ENCODE data around the gene GCA.
A peak's percentile ranks its signal among the peaks of the same experiment; 100 is the strongest.

The GCA gene

DNA sequence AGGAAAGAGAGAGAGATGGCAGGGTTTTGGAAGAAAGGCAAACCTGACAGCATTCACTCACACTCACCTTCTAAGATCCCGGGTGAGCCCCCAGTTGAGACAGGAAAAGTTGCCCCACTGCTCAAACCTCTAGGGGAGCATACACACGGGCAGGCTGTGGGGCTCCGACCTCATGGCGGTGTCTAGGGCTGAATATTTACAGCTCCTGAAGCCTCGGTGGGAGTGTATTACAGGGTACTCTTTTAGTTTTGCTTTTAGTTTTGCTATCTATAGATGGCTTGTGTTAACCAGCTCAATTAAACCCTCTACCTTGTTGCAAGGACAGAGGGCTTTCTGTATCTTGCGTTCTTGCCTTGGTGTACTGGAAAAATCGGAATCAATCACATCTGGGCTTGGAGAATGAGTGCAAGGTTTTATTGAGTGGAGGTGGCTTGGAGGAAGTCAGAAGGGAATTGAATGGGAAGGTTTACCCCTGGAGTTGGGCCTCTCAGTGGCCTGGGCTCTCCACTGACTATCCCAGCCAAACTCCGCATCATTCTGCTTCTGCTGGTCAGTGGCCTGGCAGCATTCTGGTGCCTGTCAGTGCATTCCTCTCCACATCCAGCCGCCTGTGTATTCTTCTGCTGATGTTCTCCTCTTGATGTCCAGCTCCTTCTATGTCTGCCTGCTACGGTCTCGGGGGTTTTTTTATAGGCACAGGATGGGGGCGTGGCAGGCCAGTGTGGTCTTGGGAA is 15.3 kb upstream of the GCA start:
- Histone ChIP-seq H2AFZ (ENCODE audit: low read depth, low read length) (no peak overlapping the region), H2BK15ac (ENCODE audit: low read depth, poor library complexity, severe bottlenecking) (no peak overlapping the region), H2BK5ac (ENCODE audit: low read depth, low read length, poor library complexity, severe bottlenecking) (no peak overlapping the region), H3K9me3 (ENCODE audit: control insufficient read depth, low read length) (no peaks in the 10 kb centered on the region), H3K18ac (ENCODE audit: low read depth in 1 of 2, low read length in 2 of 2) (no peak overlapping the region), H3K14ac (ENCODE audit: low read length in 2 of 2) (no peak overlapping the region), H3K27me3 (ENCODE audit: control insufficient read depth in 1 of 2, insufficient read depth in 1 of 2, low read length in 2 of 2) (no peaks in the 10 kb centered on the region), H4K8ac (ENCODE audit: low read length) (no peak overlapping the region), H2BK12ac (ENCODE audit: low read length in 2 of 2) (no peak overlapping the region), H3K4me1 (ENCODE audit: control insufficient read depth, insufficient read depth, low read depth, low read length) (no peaks in the 10 kb centered on the region), H3K23ac (ENCODE audit: low read length in 2 of 2) (no peak overlapping the region), H2AK5ac (ENCODE audit: low read length, severe bottlenecking) (no peak overlapping the region), H3K79me1 (replicated peaks; ENCODE audit: low read length, poor library complexity, severe bottlenecking) (no peaks in the 10 kb centered on the region), H3K4me3 (ENCODE audit: insufficient read depth in 1 of 2, low read depth in 1 of 2, low read length in 2 of 2) (no peak overlapping the region), H3K4ac (ENCODE audit: low read depth in 1 of 2, low read length in 2 of 2) (no peak overlapping the region), H2BK120ac (ENCODE audit: low read depth, low read length) (no peak overlapping the region), H3K36me3 (ENCODE audit: control insufficient read depth in 1 of 2, insufficient read depth in 2 of 2, low read depth in 1 of 2, low read length in 2 of 2) (no peaks in the 10 kb centered on the region), H3K4me2 (ENCODE audit: low read length, poor library complexity, severe bottlenecking) (no peak overlapping the region), H3K9ac (ENCODE audit: low read length) (no peak overlapping the region), H4K91ac (ENCODE audit: low read length) (no peak overlapping the region), H3K27ac (ENCODE audit: low read length, poor library complexity, severe bottlenecking) (no peak overlapping the region)
- DNase-seq = no peak
- 95% methylated on average over 9 of the region's 12 CpGs for WGBS

DNA sequence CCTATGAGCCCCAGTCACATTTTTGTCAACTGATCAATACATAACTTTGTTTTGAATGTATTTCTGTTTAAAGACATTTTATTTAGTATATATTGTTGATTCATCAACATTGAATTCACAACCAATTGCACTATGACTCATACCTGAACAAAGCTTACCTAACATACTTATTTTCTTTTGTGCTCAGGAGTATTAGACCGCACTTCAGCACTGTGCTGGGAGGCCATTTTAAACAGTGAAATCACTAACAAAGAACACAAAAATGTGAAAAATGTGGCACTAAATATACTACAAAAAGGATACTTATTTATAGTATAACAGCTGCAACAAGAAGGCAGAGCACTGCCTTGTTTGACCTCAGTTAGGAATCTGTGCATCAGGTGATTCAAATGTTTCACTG is 13.1 kb upstream of the GCA start:
- Histone ChIP-seq H2BK5ac (ENCODE audit: low read depth, low read length, poor library complexity, severe bottlenecking) (no peak overlapping the region), H3K23ac (ENCODE audit: low read length in 2 of 2) (no peak overlapping the region), H2BK120ac (ENCODE audit: low read depth, low read length) (no peak overlapping the region), H3K27me3 (ENCODE audit: control insufficient read depth in 1 of 2, insufficient read depth in 1 of 2, low read length in 2 of 2) (no peaks in the 10 kb centered on the region), H3K14ac (ENCODE audit: low read length in 2 of 2) (no peak overlapping the region), H2AK5ac (ENCODE audit: low read length, severe bottlenecking) (no peak overlapping the region), H4K8ac (ENCODE audit: low read length) (no peak overlapping the region), H4K91ac (ENCODE audit: low read length) (no peak overlapping the region), H3K4me1 (ENCODE audit: control insufficient read depth, insufficient read depth, low read depth, low read length) (no peaks in the 10 kb centered on the region), H3K27ac (ENCODE audit: low read length, poor library complexity, severe bottlenecking) (no peak overlapping the region), H3K4me3 (ENCODE audit: insufficient read depth in 1 of 2, low read depth in 1 of 2, low read length in 2 of 2) (no peak overlapping the region), H2BK15ac (ENCODE audit: low read depth, poor library complexity, severe bottlenecking) (no peak overlapping the region), H2BK12ac (ENCODE audit: low read length in 2 of 2) (no peak overlapping the region), H3K18ac (ENCODE audit: low read depth in 1 of 2, low read length in 2 of 2) (no peak overlapping the region), H2AFZ (ENCODE audit: low read depth, low read length) (no peak overlapping the region), H3K4ac (ENCODE audit: low read depth in 1 of 2, low read length in 2 of 2) (no peak overlapping the region), H3K4me2 (ENCODE audit: low read length, poor library complexity, severe bottlenecking) (no peak overlapping the region), H3K79me1 (replicated peaks; ENCODE audit: low read length, poor library complexity, severe bottlenecking) (no peaks in the 10 kb centered on the region), H3K9me3 (ENCODE audit: control insufficient read depth, low read length) (no peaks in the 10 kb centered on the region), H3K9ac (ENCODE audit: low read length) (no peak overlapping the region), H3K36me3 (ENCODE audit: control insufficient read depth in 1 of 2, insufficient read depth in 2 of 2, low read depth in 1 of 2, low read length in 2 of 2) (no peaks in the 10 kb centered on the region)
- no peak for DNase-seq
- WGBS = 89% methylated on average over 1 of the region's 1 CpG

DNA sequence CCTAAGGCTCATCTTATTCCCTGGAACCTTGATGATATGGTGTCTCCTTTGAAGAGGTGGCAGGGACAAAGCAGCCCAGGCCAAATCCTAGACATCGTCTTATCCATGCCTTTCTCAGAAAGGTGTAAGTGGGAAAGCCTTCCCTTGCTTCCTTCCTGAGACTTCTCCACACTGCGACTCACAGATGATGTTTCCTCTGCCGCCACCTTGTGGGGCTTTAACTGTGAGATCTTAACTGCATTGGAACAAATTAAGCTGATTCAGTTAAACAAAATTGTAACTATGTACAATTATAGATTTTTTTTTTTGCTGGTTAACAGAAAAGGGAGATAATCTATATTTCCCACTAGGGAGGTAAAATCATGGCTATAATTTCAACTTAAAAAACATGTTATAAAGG is 10.0 kb upstream of the GCA start:
- H3K23ac ChIP-seq (ENCODE audit: low read length in 2 of 2) = no peak overlapping the region
- 44% methylated on average over 1 of the region's 3 CpGs for WGBS
- H3K79me1 ChIP-seq (replicated peaks; ENCODE audit: low read length, poor library complexity, severe bottlenecking) = no peaks in the 10 kb centered on the region
- H4K8ac ChIP-seq (ENCODE audit: low read length) = no peak overlapping the region
- H2BK5ac ChIP-seq (ENCODE audit: low read depth, low read length, poor library complexity, severe bottlenecking) = no peak overlapping the region
- H2BK15ac ChIP-seq (ENCODE audit: low read depth, poor library complexity, severe bottlenecking) = no peak overlapping the region
- H3K4ac ChIP-seq (ENCODE audit: low read depth in 1 of 2, low read length in 2 of 2) = no peak overlapping the region
- no peak overlapping the region for H2BK120ac ChIP-seq (ENCODE audit: low read depth, low read length)
- H3K9me3 ChIP-seq (ENCODE audit: control insufficient read depth, low read length) = no peaks in the 10 kb centered on the region
- H3K18ac ChIP-seq (ENCODE audit: low read depth in 1 of 2, low read length in 2 of 2) = no peak overlapping the region
- DNase-seq = peak; percentile 44
- no peaks in the 10 kb centered on the region for H3K4me1 ChIP-seq (ENCODE audit: control insufficient read depth, insufficient read depth, low read depth, low read length)
- H2AFZ ChIP-seq (ENCODE audit: low read depth, low read length) = no peak overlapping the region
- no peak overlapping the region for H2BK12ac ChIP-seq (ENCODE audit: low read length in 2 of 2)
- H3K36me3 ChIP-seq (ENCODE audit: control insufficient read depth in 1 of 2, insufficient read depth in 2 of 2, low read depth in 1 of 2, low read length in 2 of 2) = no peaks in the 10 kb centered on the region
- no peak overlapping the region for H3K27ac ChIP-seq (ENCODE audit: low read length, poor library complexity, severe bottlenecking)
- no peak overlapping the region for H3K9ac ChIP-seq (ENCODE audit: low read length)
- H2AK5ac ChIP-seq (ENCODE audit: low read length, severe bottlenecking) = no peak overlapping the region
- H3K14ac ChIP-seq (ENCODE audit: low read length in 2 of 2) = no peak overlapping the region
- no peak overlapping the region for H4K91ac ChIP-seq (ENCODE audit: low read length)
- H3K4me3 ChIP-seq (ENCODE audit: insufficient read depth in 1 of 2, low read depth in 1 of 2, low read length in 2 of 2) = no peak overlapping the region
- no peak overlapping the region for H3K4me2 ChIP-seq (ENCODE audit: low read length, poor library complexity, severe bottlenecking)
- no peaks in the 10 kb centered on the region for H3K27me3 ChIP-seq (ENCODE audit: control insufficient read depth in 1 of 2, insufficient read depth in 1 of 2, low read length in 2 of 2)

GRCh38 chr2:162337868-162338267 is 6.1 kb upstream of the GCA start:
- no peak overlapping the region for H4K8ac ChIP-seq (ENCODE audit: low read length)
- peaks cover 2% of the 10 kb centered on the region for H3K79me1 ChIP-seq (replicated peaks; ENCODE audit: low read length, poor library complexity, severe bottlenecking)
- no peak overlapping the region for H3K27ac ChIP-seq (ENCODE audit: low read length, poor library complexity, severe bottlenecking)
- no CpG with 5 or more reads among the region's 2 CpGs for WGBS
- no peak overlapping the region for H2BK120ac ChIP-seq (ENCODE audit: low read depth, low read length)
- no peak overlapping the region for H2AK5ac ChIP-seq (ENCODE audit: low read length, severe bottlenecking)
- H2AFZ ChIP-seq (ENCODE audit: low read depth, low read length) = no peak overlapping the region
- no peak overlapping the region for H4K91ac ChIP-seq (ENCODE audit: low read length)
- no peak for DNase-seq
- no peak overlapping the region for H3K9ac ChIP-seq (ENCODE audit: low read length)
- no peaks in the 10 kb centered on the region for H3K4me1 ChIP-seq (ENCODE audit: control insufficient read depth, insufficient read depth, low read depth, low read length)
- H2BK15ac ChIP-seq (ENCODE audit: low read depth, poor library complexity, severe bottlenecking) = no peak overlapping the region
- no peak overlapping the region for H3K4me2 ChIP-seq (ENCODE audit: low read length, poor library complexity, severe bottlenecking)
- H3K36me3 ChIP-seq (ENCODE audit: control insufficient read depth in 1 of 2, insufficient read depth in 2 of 2, low read depth in 1 of 2, low read length in 2 of 2) = no peaks in the 10 kb centered on the region
- H2BK5ac ChIP-seq (ENCODE audit: low read depth, low read length, poor library complexity, severe bottlenecking) = no peak overlapping the region
- H3K14ac ChIP-seq (ENCODE audit: low read length in 2 of 2) = no peak overlapping the region
- no peak overlapping the region for H3K4me3 ChIP-seq (ENCODE audit: insufficient read depth in 1 of 2, low read depth in 1 of 2, low read length in 2 of 2)
- H3K23ac ChIP-seq (ENCODE audit: low read length in 2 of 2) = no peak overlapping the region
- H2BK12ac ChIP-seq (ENCODE audit: low read length in 2 of 2) = no peak overlapping the region
- H3K18ac ChIP-seq (ENCODE audit: low read depth in 1 of 2, low read length in 2 of 2) = no peak overlapping the region
- no peaks in the 10 kb centered on the region for H3K27me3 ChIP-seq (ENCODE audit: control insufficient read depth in 1 of 2, insufficient read depth in 1 of 2, low read length in 2 of 2)
- no peaks in the 10 kb centered on the region for H3K9me3 ChIP-seq (ENCODE audit: control insufficient read depth, low read length)
- no peak overlapping the region for H3K4ac ChIP-seq (ENCODE audit: low read depth in 1 of 2, low read length in 2 of 2)

All from mesenchymal stem cell (in vitro differentiated cells and primary cell).